HG02571 (cell line): Measurements from ENCODE around the gene OR10A5.
A peak's percentile ranks its signal among the peaks of the same experiment; 100 is the strongest.
"Not testable (repeated sequence)": the region's sequence is repeated elsewhere in the genome, so short reads cannot be mapped to it uniquely, and the experiment has no call there.

Experiments used
- ATAC-seq: cut with Tn5 transposase; IDR thresholded peaks from one replicate; pipeline ENCODE4 v1.9.1; 2021; ENCODE audit warnings: mild to moderate bottlenecking, moderate library complexity; ENCODE audit not compliant: unreplicated experiment

The OR10A5 gene, protein sequence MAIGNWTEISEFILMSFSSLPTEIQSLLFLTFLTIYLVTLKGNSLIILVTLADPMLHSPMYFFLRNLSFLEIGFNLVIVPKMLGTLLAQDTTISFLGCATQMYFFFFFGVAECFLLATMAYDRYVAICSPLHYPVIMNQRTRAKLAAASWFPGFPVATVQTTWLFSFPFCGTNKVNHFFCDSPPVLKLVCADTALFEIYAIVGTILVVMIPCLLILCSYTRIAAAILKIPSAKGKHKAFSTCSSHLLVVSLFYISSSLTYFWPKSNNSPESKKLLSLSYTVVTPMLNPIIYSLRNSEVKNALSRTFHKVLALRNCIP

DNA sequence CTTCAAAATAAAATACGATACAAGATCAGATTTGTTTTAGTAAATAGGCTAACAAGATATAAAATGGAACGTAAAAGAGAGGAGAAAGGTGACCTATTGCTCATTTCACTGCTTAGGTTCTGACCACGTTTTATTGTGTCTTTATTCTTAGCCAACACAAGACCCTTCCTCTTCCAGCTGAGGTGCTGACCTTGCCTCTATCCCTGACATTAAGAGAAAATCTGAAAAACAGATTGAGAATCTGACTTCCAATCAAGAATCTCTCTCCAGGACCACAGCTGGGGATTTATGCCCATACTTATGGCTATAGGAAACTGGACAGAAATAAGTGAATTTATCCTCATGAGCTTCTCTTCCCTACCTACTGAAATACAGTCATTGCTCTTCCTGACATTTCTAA, at the start of gene OR10A5:
OR10A5 (plus strand) TSS at position 301 of the 400 bp plus-strand sequence; CDS start at position 301, 0 bp downstream.
- ATAC-seq: no peak

- ATAC-seq: no peak
These were observed 46.1 kb upstream of the OR10A5 start, which contains the start of gene OR6A2 for GRCh38 chr11:6799402-6799801. OR6A2 (minus strand) TSS chr11:6799689; CDS start chr11:6795708, 3,981 bp downstream.

GRCh38 chr11:6801075-6801474, 44.4 kb upstream of the OR10A5 start:
- ATAC-seq: not testable (repeated sequence)

DNA sequence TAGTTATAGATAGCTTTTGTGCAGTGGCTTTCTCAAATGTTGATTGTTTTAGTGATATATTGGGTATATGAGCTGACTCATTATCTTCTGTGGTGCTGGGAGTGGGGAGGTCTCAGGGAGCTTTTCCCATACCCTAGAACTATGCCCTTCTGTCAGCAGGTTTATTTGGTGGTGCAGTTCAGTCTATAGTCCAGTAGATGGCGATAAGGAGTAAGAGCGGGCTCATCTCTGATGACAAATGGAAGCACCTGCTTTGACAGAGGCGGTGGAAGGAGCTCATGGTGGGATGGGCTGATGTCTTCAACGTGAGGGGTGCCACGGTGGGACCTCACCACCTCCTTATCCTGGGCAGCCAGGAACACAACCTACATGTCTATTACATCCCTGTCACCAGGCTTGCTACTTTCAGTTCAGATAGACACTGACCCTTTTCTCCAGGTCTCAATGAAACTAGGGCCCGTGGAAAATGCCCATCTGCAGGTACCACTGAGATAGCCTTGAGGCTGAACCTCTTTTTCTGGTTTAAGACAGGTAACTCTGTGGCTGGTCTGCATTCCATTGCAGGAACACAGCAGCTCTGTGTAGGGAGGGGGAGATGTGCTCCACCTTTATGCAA, 33.0 kb upstream of the OR10A5 start:
- ATAC-seq: peak; percentile 77

- ATAC-seq: no peak
These were observed 31.8 kb upstream of the OR10A5 start for GRCh38 chr11:6813656-6814055.

GRCh38 chr11:6817694-6818093, 27.8 kb upstream of the OR10A5 start:
- ATAC-seq: no peak

- no peak for ATAC-seq
These were observed 26.5 kb upstream of the OR10A5 start for GRCh38 chr11:6818967-6819366.

DNA sequence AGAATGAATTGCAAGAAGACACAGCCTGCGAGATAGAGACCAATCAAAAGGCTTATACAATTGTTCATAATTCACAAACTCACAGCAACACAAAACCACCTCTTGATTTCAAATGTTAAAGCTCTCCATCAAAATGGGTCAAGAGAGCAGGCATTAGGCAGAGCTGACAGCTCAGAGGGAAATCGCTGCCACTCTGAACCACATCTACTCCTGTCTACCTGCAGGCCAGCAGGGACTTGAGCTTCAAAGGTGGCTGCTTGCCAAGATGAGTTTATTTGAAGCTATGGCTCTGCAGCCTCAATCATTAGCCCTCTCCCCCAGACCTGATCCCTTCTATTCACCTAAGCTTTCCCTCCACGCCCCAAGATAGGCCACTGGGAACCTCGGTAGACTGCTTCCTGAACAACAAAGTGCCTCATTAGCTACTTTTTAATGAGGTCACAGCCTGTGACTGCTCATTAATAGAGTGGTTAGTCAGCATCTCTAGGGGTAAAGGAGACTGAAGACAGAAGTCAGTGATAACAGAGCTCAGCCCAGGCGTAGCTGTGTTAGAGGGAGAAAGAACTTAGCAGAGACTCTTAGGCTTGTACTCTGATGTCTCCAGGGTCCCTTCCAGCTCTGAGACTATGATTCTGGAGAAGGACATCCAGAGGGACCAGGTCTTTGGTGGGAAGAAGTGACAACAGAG, 21.2 kb upstream of the OR10A5 start:
- ATAC-seq: no peak

- ATAC-seq: no peak
These were observed 20.2 kb upstream of the OR10A5 start for GRCh38 chr11:6825231-6825744.

DNA sequence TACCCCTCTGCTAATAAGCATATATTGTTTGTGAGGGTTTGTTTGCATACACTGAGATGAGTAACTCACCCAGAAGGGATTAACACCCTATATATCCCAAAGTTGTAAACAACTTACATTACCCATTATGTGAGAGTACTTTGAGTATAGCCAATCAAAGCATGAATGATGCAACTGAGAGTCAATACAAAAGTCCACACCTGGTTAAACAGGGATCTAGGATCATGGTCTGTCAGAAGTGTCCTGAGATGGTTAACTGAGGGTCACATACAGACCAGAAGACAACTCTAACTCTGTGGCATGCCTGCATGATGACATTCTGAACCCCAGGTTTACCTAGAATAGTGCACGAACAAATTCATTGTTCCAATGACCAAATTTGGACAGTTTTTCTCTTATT, 17.4 kb upstream of the OR10A5 start:
- ATAC-seq: no peak

DNA sequence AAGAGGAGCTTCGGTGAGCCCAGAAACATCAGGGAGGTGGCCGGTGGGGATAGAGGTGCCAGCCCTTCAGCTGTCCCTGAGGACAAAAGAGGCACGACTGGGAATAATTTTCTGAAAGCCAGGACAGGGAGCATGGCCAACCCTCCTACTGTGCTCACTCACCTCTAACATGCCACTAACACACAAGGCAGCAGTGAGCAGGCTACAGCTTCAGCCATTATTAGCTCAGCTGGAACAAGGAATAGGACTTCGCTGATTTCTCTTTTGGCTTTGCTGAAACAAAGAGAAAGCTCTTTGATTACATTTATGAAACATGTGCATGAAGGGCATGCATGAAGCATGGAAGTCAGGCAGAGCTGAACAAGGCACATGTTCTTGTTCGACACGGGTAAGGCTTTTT, 12.1 kb upstream of the OR10A5 start:
- ATAC-seq: no peak

DNA sequence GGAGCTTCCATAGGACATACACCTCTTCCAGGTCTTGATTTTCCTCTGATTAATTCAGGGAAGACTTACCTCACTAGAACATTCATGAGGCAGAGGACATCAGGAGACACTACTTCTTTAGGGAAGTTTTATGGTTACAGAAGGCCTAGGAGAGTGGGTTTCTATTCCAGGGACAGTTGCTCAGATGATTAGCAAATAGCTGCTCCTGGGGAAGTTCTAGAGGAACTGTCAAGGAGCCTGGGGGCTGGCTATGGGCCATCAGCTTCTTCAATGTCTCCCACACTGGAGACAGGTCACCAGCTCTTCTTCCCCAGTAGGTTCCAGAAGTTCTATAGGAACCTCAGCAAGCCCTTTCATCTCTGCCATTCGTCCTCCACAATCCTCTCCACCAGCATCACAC, 11.5 kb upstream of the OR10A5 start:
- ATAC-seq: no peak

DNA sequence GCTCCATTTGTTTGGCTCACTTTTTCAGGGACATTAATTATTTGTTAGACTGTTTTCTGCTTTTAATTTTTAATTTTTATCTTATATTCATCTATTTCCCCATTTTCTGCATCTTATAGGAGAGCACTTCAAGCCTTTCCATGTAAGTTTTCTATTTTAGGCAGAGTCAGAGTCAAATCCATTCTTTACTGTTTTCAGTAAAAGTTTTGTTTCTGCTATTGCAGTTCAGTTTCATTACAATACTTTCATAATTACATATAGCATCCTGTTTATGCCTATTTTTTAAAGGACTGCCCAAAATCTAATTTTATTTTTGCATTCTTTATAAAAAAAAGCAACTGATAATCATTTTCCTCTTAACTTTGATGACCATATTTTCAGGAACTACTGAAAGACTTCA, 3.8 kb upstream of the OR10A5 start:
- ATAC-seq: no peak

DNA sequence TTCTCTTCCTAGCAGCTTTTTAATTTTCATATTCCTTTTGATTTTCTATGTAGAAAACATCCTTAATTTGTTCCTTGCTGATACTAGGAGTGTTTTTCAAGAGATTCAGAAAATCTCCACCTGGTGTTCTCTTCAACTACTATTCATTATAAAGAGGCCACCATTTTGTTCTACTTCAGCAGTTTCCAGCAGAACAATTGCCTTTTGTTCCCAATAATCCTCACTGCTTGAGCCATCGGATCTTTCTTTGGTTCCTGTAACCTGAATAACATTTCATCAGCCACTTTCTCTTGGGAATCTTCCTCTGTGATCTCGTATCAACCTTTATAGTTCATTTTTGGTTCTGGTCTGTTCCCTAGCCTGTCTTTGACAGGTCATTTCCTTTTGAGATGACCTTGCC, 1.8 kb upstream of the OR10A5 start:
- ATAC-seq: no peak

DNA sequence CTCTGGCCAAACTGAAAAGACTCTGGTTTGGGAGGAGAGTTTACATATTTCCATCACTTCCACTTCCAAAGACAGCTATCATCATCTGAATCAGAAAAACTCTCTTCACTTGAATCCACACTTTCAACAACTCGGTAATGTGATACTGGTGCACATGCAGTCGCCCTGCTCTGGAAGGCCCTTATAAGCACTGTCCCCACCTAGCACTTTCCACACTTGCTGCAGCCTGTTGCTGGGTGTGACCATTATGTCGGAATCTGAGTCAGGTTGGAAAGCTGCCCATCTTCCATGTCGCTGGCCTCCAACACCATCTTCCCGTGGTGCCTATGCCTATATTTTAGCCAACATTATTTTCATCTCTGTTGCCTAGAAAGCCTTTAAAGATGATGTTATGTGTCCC, 1.1 kb upstream of the OR10A5 start:
- ATAC-seq: no peak

DNA sequence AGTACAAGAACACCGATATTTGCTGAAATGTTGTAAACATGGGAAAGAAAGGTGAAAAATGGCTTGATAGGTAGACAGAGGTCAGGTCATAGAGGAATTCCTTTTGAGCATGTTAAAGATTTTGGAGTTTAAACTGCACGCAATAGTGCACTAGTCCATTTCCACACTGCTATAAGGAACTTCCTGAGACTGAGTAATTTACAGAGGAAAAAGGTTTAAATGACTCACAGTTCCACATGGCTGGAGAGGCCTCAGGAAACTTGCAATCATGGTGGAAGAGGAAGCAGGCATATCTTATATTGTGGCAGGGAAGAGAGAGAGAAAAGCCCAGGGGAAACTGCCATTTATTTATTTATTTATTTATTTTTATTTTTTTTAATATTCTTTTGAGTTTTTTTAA, 5.0 kb downstream of the OR10A5 start:
- no peak for ATAC-seq

- ATAC-seq: not testable (repeated sequence)
These were observed 9.3 kb downstream of the OR10A5 start for GRCh38 chr11:6854801-6855200.

- ATAC-seq: no peak
These were observed 10.6 kb downstream of the OR10A5 start for GRCh38 chr11:6855971-6856541.

DNA sequence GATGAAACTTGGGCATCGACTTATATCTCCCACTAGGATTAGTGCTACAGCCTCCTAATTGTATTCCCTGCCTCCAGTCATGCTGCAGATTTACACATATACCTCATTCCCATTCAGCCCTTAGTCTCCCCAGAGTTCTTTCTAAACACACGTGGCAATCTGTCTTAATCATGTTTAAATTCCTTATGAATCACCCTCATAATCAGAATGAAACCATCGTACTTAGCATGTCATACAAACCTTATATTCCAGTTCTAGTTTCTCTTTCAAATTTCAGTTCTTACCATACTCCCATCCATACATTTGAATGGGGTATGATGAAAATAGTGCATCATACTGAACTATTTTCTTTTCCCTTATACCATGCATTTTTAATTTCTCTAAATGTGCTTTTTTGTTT, 11.4 kb downstream of the OR10A5 start:
- ATAC-seq: no peak

- no peak for ATAC-seq
These were observed 17.5 kb downstream of the OR10A5 start, which contains the start of gene OR10A2 for GRCh38 chr11:6862961-6863360. OR10A2 (plus strand) TSS chr11:6863057; CDS start chr11:6869755, 6,698 bp downstream.

GRCh38 chr11:6864438-6864837, 19.0 kb downstream of the OR10A5 start:
- ATAC-seq: no peak
